Mesothelial cell of epicardium (in vitro differentiated cells): ENCODE measurements around the gene DISC1. TPM values are rescaled to one million over a fixed set of nuclear protein-coding genes. Genes with fewer than 3 reads are reported as not detected.
"Not testable (repeated sequence)": the region's sequence is repeated elsewhere in the genome, so short reads cannot be mapped to it uniquely, and the experiment has no call there.

Experiments
- DNase-seq, 2 experiments: peaks; one replicate each; pipeline ENCODE4 v3.0.0; 2021; ENCODE audit warnings: low spot score in 2 of 2; ENCODE audit not compliant: unreplicated experiment in 2 of 2
- H3K27ac Mint-ChIP-seq: 2 replicates; pipeline ENCODE4 v1.8.0; 2021; ENCODE audit warnings: mixed read lengths
- H3K27me3 Mint-ChIP-seq: 2 replicates; pipeline ENCODE4 v1.8.0; 2021; ENCODE audit warnings: low read depth, mixed read lengths
- H3K36me3 Mint-ChIP-seq: 2 replicates; pipeline ENCODE4 v1.8.0; 2021; ENCODE audit warnings: mixed read lengths
- H3K4me1 Mint-ChIP-seq: 2 replicates; pipeline ENCODE4 v1.8.0; 2021; ENCODE audit warnings: mixed read lengths
- H3K4me3 Mint-ChIP-seq: 2 replicates; pipeline ENCODE4 v1.8.0; 2021; ENCODE audit warnings: mild to moderate bottlenecking, moderate library complexity, mixed read lengths
- H3K9me3 Mint-ChIP-seq: 2 replicates; pipeline ENCODE4 v1.8.0; 2021; ENCODE audit warnings: mixed read lengths
- total RNA-seq: library from RNA; stranded (reverse); gene quantifications from 3 replicates; pipeline ENCODE4 v1.2.1, GENCODE V29; 2021
- TF ChIP-seq, protein P1 (sequence below): fragments of 200-600 bp; sonication (generic); IDR thresholded peaks from one replicate; pipeline ENCODE4 v1.5.0; 2021; ENCODE audit warnings: antibody characterized with exemption; ENCODE audit not compliant: unreplicated experiment

The DISC1 gene
- total RNA-seq, 1 donor from 2014 or later, result 9.1 TPM

DNA sequence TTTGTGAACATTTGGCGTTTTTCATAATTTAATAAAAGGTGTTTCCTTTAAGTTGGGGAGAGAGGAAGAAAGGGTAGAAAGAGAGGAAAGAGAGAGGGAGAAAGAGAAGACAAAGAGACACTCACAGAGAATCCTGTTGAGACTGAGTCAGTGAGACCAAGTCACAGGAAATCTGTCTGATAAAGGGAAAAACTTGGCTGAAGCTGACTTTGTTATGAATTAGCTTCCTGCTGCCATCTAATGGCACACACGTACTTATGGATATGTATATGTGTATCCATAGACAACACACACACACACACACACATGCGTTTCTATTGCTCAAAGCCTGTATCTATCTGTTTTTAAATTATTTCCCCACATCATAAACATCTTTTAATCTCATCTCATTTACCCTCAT is 42.5 kb upstream of the DISC1 start:
- H3K9me3 Mint-ChIP-seq, result no peaks in the 10 kb centered on the region

DNA sequence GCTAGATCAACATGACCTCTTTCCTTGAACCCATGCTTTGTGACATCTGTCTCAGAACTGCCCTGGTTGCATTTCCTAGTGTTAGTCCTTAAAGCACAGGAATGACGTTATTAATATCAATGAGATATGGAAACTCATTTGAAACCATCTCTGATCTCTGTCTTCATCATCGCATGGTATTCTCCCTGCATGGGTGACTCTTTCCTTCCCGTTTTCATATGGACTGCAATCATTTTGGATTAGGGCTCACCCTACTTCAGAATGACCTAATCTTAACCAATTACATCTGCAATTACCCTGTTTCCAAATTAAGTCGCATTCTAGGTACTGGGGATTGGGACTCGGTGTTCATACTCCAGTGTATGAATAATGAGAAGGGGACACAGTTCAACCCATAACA is 41.7 kb upstream of the DISC1 start:
- H3K9me3 Mint-ChIP-seq, result no peaks in the 10 kb centered on the region
- H3K27me3 Mint-ChIP-seq, result no peaks in the 10 kb centered on the region
- no peak for DNase-seq
- TF ChIP-seq, protein P1, sequence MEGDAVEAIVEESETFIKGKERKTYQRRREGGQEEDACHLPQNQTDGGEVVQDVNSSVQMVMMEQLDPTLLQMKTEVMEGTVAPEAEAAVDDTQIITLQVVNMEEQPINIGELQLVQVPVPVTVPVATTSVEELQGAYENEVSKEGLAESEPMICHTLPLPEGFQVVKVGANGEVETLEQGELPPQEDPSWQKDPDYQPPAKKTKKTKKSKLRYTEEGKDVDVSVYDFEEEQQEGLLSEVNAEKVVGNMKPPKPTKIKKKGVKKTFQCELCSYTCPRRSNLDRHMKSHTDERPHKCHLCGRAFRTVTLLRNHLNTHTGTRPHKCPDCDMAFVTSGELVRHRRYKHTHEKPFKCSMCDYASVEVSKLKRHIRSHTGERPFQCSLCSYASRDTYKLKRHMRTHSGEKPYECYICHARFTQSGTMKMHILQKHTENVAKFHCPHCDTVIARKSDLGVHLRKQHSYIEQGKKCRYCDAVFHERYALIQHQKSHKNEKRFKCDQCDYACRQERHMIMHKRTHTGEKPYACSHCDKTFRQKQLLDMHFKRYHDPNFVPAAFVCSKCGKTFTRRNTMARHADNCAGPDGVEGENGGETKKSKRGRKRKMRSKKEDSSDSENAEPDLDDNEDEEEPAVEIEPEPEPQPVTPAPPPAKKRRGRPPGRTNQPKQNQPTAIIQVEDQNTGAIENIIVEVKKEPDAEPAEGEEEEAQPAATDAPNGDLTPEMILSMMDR, result no peak
- no peaks in the 10 kb centered on the region for H3K36me3 Mint-ChIP-seq
- H3K27ac Mint-ChIP-seq, result no peak overlapping the region
- no peak overlapping the region for H3K4me3 Mint-ChIP-seq
- peaks cover 10% of the 10 kb centered on the region for H3K4me1 Mint-ChIP-seq

More for the DNA sequence above, 42.5 kb upstream of the DISC1 start:
- H3K27ac Mint-ChIP-seq, result peak overlapping the region; percentile 14
- H3K4me1 Mint-ChIP-seq, result peaks cover 10% of the 10 kb centered on the region
- H3K36me3 Mint-ChIP-seq, result no peaks in the 10 kb centered on the region
- TF ChIP-seq, protein P1, result no peak
- no peak for DNase-seq
- no peak overlapping the region for H3K4me3 Mint-ChIP-seq
- no peaks in the 10 kb centered on the region for H3K27me3 Mint-ChIP-seq

DNA sequence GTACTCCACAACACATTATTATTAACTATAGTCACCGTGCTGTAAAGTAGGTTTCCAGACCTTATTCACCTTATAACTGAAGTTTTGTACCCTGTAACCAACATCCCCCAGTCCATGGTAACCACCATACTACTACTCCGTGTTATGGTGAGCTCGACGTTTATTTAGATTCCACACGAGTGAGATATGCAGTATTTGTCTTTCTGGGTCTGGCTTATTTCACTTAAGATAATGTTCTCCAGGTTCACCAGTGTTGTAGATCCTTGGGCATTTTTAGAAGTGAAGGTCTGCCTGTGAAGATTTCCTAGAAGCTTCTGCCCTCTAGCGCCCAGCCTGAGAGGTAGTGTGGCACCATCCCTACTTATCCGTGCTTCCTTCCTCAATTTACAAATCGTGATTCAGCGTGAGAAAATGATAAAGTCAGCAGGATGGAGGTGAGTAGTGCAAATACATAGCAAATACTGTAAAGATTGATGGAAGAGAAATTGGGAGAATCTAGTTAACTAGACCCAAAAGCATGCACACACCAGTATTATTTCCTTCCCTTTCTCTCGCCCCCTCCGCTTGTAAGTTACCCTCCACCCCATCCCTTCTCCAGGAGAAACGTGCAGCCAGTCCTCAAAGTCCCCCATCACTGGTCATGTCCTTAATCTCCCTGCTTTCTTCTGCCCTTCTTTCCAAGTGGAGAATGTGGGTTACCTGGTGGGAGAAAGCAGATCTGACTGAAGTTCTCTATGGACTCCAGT is 36.0 kb upstream of the DISC1 start:
- no peak overlapping the region for H3K27ac Mint-ChIP-seq

DNA sequence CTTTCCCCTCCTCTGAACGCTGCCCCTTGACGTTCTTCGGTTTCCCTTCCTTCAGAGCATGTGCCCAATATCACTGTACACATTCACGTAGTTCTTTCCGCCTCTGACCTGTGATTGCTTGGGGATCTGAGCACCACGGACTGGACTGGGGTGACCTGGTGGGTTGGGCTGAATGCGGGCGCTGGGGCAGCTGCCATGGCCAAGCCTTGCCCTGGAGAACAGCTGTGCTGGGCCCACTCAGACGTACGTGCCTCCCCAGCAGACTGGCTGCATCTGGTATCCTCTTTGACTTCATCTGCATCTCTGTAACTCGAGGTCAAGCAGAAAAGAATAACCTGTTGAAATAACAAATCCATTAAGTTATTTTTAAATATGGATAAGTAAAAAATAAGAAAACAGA is 35.1 kb upstream of the DISC1 start:
- DNase-seq, result no peak
- Mint-ChIP-seq H3K27ac (no peak overlapping the region), H3K9me3 (no peaks in the 10 kb centered on the region), H3K27me3 (no peaks in the 10 kb centered on the region), H3K4me1 (peaks cover 12% of the 10 kb centered on the region), H3K4me3 (no peak overlapping the region), H3K36me3 (no peaks in the 10 kb centered on the region)
- TF ChIP-seq, protein P1, result no peak

More for the DNA sequence above, 36.0 kb upstream of the DISC1 start:
- DNase-seq, result peak in 1 of 2 experiments; percentile 26
- Mint-ChIP-seq H3K9me3 (no peaks in the 10 kb centered on the region), H3K27me3 (no peaks in the 10 kb centered on the region), H3K36me3 (no peaks in the 10 kb centered on the region), H3K4me3 (no peak overlapping the region), H3K4me1 (peaks cover 4% of the 10 kb centered on the region)
- TF ChIP-seq, protein P1, result no peak

DNA sequence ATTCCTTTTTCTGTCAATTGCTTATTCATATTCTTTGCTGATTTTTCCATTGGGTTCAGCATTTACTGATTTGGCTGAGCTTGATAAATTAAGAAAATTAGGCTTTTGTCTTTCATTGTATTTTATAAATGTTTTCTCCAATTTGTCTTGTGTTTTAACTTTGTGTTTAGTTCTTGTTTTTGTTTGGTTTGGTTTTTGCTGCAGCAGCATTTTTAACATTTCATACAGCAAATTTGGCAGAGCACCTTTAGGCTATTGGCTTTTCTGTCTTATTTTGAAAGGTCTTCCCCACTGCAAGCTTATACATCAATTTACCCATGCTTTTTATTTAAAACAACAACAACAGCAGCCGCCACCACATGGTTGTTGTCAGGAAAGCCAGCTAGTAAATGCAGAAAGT is 33.8 kb upstream of the DISC1 start:
- Mint-ChIP-seq H3K4me3 (no peak overlapping the region), H3K27ac (no peak overlapping the region), H3K9me3 (no peaks in the 10 kb centered on the region), H3K36me3 (no peaks in the 10 kb centered on the region), H3K27me3 (no peaks in the 10 kb centered on the region), H3K4me1 (peaks cover 16% of the 10 kb centered on the region)
- DNase-seq, result no peak
- TF ChIP-seq, protein P1, result no peak

DNA sequence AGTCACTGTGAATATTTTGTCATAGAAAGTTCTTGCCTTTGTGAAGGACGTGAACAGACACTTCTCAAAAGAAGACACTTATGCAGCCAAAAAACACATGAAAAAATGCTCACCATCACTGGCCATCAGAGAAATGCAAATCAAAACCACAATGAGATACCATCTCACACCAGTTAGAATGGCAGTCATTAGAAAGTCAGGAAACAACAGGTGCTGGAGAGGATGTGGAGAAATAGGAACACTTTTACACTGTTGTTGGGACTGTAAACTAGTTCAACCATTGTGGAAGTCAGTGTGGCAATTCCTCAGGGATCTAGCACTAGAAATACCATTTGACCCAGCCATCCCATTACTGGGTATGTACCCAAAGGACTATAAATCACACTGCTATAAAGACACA is 33.3 kb upstream of the DISC1 start:
- H3K27ac Mint-ChIP-seq, H3K36me3 Mint-ChIP-seq, H3K27me3 Mint-ChIP-seq, H3K4me3 Mint-ChIP-seq, H3K9me3 Mint-ChIP-seq, DNase-seq: not testable (repeated sequence)
- H3K4me1 Mint-ChIP-seq, result peaks cover 16% of the 10 kb centered on the region
